ENCODE measurements around the gene OR2C3.

Gene OR2C3

GRCh38 chr1:247496581-247497285, 39.5 kb downstream of the OR2C3 start:
- no peak overlapping the region for H3K27ac ChIP-seq (ENCODE audit: low read length)
- H3K4me1 ChIP-seq (ENCODE audit: low read length) = peaks cover 25% of the 10 kb centered on the region
- no peak overlapping the region for H3K9ac ChIP-seq (ENCODE audit: low read length)
- no peaks in the 10 kb centered on the region for H4K20me1 ChIP-seq (ENCODE audit: insufficient read depth, low read length)
- H3K4me3 ChIP-seq (ENCODE audit: low read length) = no peak overlapping the region
- H3K36me3 ChIP-seq (replicated peaks; ENCODE audit: low read depth, low read length) = no peaks in the 10 kb centered on the region
- peaks cover 10% of the 10 kb centered on the region; the same call in 1 of the 2 replicates for H3K27me3 ChIP-seq (ENCODE audit: low read depth, low read length)
- no peaks in the 10 kb centered on the region for H3K9me3 ChIP-seq (ENCODE audit: insufficient read depth, low read length)
- no peak for TF ChIP-seq CTCF (IDR thresholded peaks at IDR 0.05; ENCODE audit: low read depth, low read length)
- TF ChIP-seq EZH2phosphoT487 (IDR thresholded peaks at IDR 0.05; ENCODE audit: low read depth) = no peak
- H2AFZ ChIP-seq (ENCODE audit: low read depth, low read length) = no peak overlapping the region
- no peaks in the 10 kb centered on the region for H3K79me2 ChIP-seq (ENCODE audit: low read length)
- no peak overlapping the region for H3K4me2 ChIP-seq (ENCODE audit: low read length)

- peaks cover 23% of the 10 kb centered on the region for H3K27me3 ChIP-seq (ENCODE audit: low read depth, low read length)
- no peaks in the 10 kb centered on the region for H3K36me3 ChIP-seq (replicated peaks; ENCODE audit: low read depth, low read length)
- no peaks in the 10 kb centered on the region for H3K79me2 ChIP-seq (ENCODE audit: low read length)
- H3K4me2 ChIP-seq (ENCODE audit: low read length) = peak overlapping the region; percentile 62
- no peak overlapping the region for H3K4me3 ChIP-seq (ENCODE audit: low read length)
- TF ChIP-seq CTCF (IDR thresholded peaks at IDR 0.05; ENCODE audit: low read depth, low read length) = no peak
- TF ChIP-seq EZH2phosphoT487 (IDR thresholded peaks at IDR 0.05; ENCODE audit: low read depth) = no peak
- H3K9ac ChIP-seq (ENCODE audit: low read length) = no peak overlapping the region; the same call in 1 of the 2 replicates
- H3K9me3 ChIP-seq (ENCODE audit: insufficient read depth, low read length) = no peaks in the 10 kb centered on the region
- peak overlapping the region; percentile 33; the same call in 1 of the 2 replicates for H2AFZ ChIP-seq (ENCODE audit: low read depth, low read length)
- no peaks in the 10 kb centered on the region for H4K20me1 ChIP-seq (ENCODE audit: insufficient read depth, low read length)
- H3K4me1 ChIP-seq (ENCODE audit: low read length) = peaks cover 25% of the 10 kb centered on the region
- H3K27ac ChIP-seq (ENCODE audit: low read length) = no peak overlapping the region
Measured at GRCh38 chr1:247494767-247495166, 41.5 kb downstream of the OR2C3 start.

GRCh38 chr1:247493106-247493505, 43.1 kb downstream of the OR2C3 start:
- Histone ChIP-seq H3K36me3 (replicated peaks; ENCODE audit: low read depth, low read length) (no peaks in the 10 kb centered on the region), H4K20me1 (ENCODE audit: insufficient read depth, low read length) (no peaks in the 10 kb centered on the region), H2AFZ (ENCODE audit: low read depth, low read length) (no peak overlapping the region), H3K9me3 (ENCODE audit: insufficient read depth, low read length) (no peaks in the 10 kb centered on the region), H3K27ac (ENCODE audit: low read length) (no peak overlapping the region), H3K4me1 (ENCODE audit: low read length) (peaks cover 25% of the 10 kb centered on the region), H3K27me3 (ENCODE audit: low read depth, low read length) (peaks cover 39% of the 10 kb centered on the region), H3K9ac (ENCODE audit: low read length) (no peak overlapping the region), H3K4me3 (ENCODE audit: low read length) (no peak overlapping the region), H3K79me2 (ENCODE audit: low read length) (no peaks in the 10 kb centered on the region), H3K4me2 (ENCODE audit: low read length) (no peak overlapping the region)
- TF ChIP-seq CTCF (IDR thresholded peaks at IDR 0.05; ENCODE audit: low read depth, low read length) (no peak), EZH2phosphoT487 (IDR thresholded peaks at IDR 0.05; ENCODE audit: low read depth) (no peak)

- TF ChIP-seq CTCF (IDR thresholded peaks at IDR 0.05; ENCODE audit: low read depth, low read length) = no peak
- no peak for TF ChIP-seq EZH2phosphoT487 (IDR thresholded peaks at IDR 0.05; ENCODE audit: low read depth)
- Histone ChIP-seq H3K9me3 (ENCODE audit: insufficient read depth, low read length) (no peaks in the 10 kb centered on the region), H3K4me2 (ENCODE audit: low read length) (no peak overlapping the region), H3K27ac (ENCODE audit: low read length) (no peak overlapping the region), H3K4me1 (ENCODE audit: low read length) (peaks cover 34% of the 10 kb centered on the region), H3K27me3 (ENCODE audit: low read depth, low read length) (peaks cover 43% of the 10 kb centered on the region), H3K4me3 (ENCODE audit: low read length) (no peak overlapping the region), H4K20me1 (ENCODE audit: insufficient read depth, low read length) (no peaks in the 10 kb centered on the region), H3K79me2 (ENCODE audit: low read length) (no peaks in the 10 kb centered on the region), H3K36me3 (replicated peaks; ENCODE audit: low read depth, low read length) (no peaks in the 10 kb centered on the region), H2AFZ (ENCODE audit: low read depth, low read length) (no peak overlapping the region), H3K9ac (ENCODE audit: low read length) (no peak overlapping the region)
Measured at GRCh38 chr1:247491328-247491727, 44.9 kb downstream of the OR2C3 start.

Data from OCI-LY3 (cell line).